Gastroesophageal sphincter (tissue), 4 donors: Measurements from ENCODE around the gene PLAGL2. TPM values are rescaled to one million over a fixed set of nuclear protein-coding genes. Genes with fewer than 3 reads are reported as not detected.

Experiments used
- ATAC-seq: fragments of 150-250 bp; one replicate; pipeline ENCODE4 v1.9.1; 2016; ENCODE audit warnings: mild to moderate bottlenecking, moderate library complexity
- H3K27ac ChIP-seq, 4 donors: fragments of 200-600 bp; sonication (generic) in 3 of 4; 1 replicate in 3 of 4; 2 replicates in 1 of 4; pipeline ENCODE4 v1.5.1; 2016 to 2019
- H3K27me3 ChIP-seq: fragments of 200-600 bp; sonication (generic); one replicate; pipeline ENCODE4 v1.5.1; 2019
- H3K36me3 ChIP-seq, 2 donors: fragments of 200-600 bp; sonication (generic); one replicate each; pipeline ENCODE4 v1.5.1; 2019; ENCODE audit warnings: control low read depth in 1 of 2
- H3K4me1 ChIP-seq, 3 donors: fragments of 200-600 bp; sonication (generic); 1 replicate in 2 of 3; 2 replicates in 1 of 3; pipeline ENCODE4 v1.5.1; 2016 to 2019; ENCODE audit warnings: control low read depth in 2 of 3
- H3K4me3 ChIP-seq, 2 donors: fragments of 200-600 bp; sonication (generic); one replicate each; pipeline ENCODE4 v1.5.1; 2019; ENCODE audit warnings: mild to moderate bottlenecking in 1 of 2, moderate library complexity in 1 of 2
- H3K9me3 ChIP-seq, 3 donors: fragments of 200-600 bp; sonication (generic); one replicate each; pipeline ENCODE4 v1.5.1; 2017 to 2019; ENCODE audit warnings: control low read depth in 2 of 3
- EP300 ChIP-seq: sonication (generic); formaldehyde crosslinking; IDR thresholded peaks from one replicate; pipeline ENCODE4 v1.6.1; 2017; ENCODE audit warnings: antibody characterized with exemption, mild to moderate bottlenecking
- POLR2A ChIP-seq, 2 donors: fragments of 450-650 bp; IDR thresholded peaks; one replicate each; pipeline ENCODE4 v1.6.1; 2017; ENCODE audit warnings: antibody characterized with exemption in 2 of 2, mild to moderate bottlenecking in 2 of 2, moderate library complexity in 1 of 2
- POLR2AphosphoS5 ChIP-seq: sonication (generic); formaldehyde crosslinking; IDR thresholded peaks from one replicate; pipeline ENCODE4 v1.6.1; 2017; ENCODE audit warnings: antibody characterized with exemption
- WGBS, 2 donors: methylation state at CpG; one replicate each; pipeline ENCODE4 v1.1.5; 2018; ENCODE audit warnings: low coverage in 1 of 2; 5-methylcytosine and 5-hydroxymethylcytosine counted together
- total RNA-seq, 4 donors: library from RNA; depleted of rRNA; stranded (reverse); fragments of >200 nt; gene quantifications; one replicate each; pipeline ENCODE4 v1.1.0, GENCODE V29; 2016
- TF ChIP-seq, protein P1 (sequence below), 4 experiments: fragments of 200-600 bp in 2 of 4; fragments of 450-650 bp in 2 of 4; sonication (generic) in 1 of 4; IDR thresholded peaks; one replicate each; pipeline ENCODE4 v1.5.1; 2017 to 2019; ENCODE audit warnings: antibody characterized with exemption in 4 of 4, mild to moderate bottlenecking in 2 of 4, moderate library complexity in 2 of 4

The PLAGL2 gene
- total RNA-seq, 4 donors from 2014 or later, result 5.8 to 11.0 (median 6.1) TPM

DNA sequence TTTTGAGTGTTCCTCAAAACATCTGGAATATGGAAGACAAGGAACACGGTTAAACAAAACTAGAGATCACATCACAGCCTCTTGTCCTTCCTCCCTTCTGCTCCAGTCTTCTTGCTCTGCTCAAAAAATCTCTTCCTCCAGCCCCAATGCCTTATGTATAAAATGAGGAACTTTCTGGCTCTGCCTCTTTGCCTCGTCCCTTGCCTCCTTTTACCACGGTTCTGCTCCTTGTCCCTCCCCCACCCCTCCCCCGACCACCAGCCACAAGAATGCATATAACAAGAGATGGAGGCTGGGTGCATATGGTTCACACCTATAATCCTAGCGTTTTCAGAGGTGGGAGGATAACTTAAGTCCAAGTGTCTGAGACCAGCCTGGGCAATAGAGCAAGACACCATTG lies 43.6 kb downstream of the PLAGL2 start:
- Histone ChIP-seq H3K4me3 (no peak overlapping the region), H3K27me3 (no peaks in the 10 kb centered on the region), H3K4me1 (no peaks in the 10 kb centered on the region), H3K36me3 (peaks cover 0 to 88% of the 10 kb centered on the region in 2 donors), H3K27ac (no peak overlapping the region), H3K9me3 (no peaks in the 10 kb centered on the region)
- TF ChIP-seq POLR2AphosphoS5, result no peak
- TF ChIP-seq POLR2A (IDR thresholded peaks at IDR 0.05), result no peak
- no peak for TF ChIP-seq EP300
- TF ChIP-seq, protein P1, sequence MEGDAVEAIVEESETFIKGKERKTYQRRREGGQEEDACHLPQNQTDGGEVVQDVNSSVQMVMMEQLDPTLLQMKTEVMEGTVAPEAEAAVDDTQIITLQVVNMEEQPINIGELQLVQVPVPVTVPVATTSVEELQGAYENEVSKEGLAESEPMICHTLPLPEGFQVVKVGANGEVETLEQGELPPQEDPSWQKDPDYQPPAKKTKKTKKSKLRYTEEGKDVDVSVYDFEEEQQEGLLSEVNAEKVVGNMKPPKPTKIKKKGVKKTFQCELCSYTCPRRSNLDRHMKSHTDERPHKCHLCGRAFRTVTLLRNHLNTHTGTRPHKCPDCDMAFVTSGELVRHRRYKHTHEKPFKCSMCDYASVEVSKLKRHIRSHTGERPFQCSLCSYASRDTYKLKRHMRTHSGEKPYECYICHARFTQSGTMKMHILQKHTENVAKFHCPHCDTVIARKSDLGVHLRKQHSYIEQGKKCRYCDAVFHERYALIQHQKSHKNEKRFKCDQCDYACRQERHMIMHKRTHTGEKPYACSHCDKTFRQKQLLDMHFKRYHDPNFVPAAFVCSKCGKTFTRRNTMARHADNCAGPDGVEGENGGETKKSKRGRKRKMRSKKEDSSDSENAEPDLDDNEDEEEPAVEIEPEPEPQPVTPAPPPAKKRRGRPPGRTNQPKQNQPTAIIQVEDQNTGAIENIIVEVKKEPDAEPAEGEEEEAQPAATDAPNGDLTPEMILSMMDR (IDR thresholded peaks at IDR 0.05), result no peak
- 77 to 82% methylated on average over 3 to 4 of the region's 5 CpGs for WGBS, 2 donors
- ATAC-seq, result no peak

DNA sequence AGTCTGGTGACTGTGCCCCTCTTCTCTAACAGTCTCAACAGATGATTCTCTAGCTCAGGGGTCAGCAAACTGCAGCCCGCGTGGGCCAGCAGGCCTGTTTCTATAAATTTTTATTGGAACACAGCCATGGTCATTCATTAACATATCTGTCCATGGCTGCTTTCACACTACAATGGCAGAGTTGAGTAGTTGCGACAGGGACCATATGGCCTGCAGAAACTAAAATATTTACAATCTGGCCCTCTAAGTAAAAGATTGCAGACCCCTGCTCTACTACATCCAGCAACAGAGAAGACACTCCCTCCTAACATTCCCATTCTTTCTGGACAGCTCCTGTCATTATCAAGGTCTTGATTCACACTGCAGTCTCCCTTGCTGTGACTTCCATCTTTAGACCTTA lies 45.2 kb downstream of the PLAGL2 start:
- Histone ChIP-seq H3K27me3 (no peaks in the 10 kb centered on the region), H3K36me3 (peaks cover 0 to 100% of the 10 kb centered on the region in 2 donors), H3K27ac (no peak overlapping the region), H3K4me3 (no peak overlapping the region), H3K4me1 (no peaks in the 10 kb centered on the region), H3K9me3 (no peaks in the 10 kb centered on the region)
- no peak for TF ChIP-seq EP300
- TF ChIP-seq POLR2AphosphoS5, result no peak
- TF ChIP-seq POLR2A (IDR thresholded peaks at IDR 0.05), result no peak
- TF ChIP-seq, protein P1 (IDR thresholded peaks at IDR 0.05), result no peak
- no peak for ATAC-seq
- WGBS, 2 donors, result 24 to 48% methylated on average over 3 of the region's 3 CpGs

DNA sequence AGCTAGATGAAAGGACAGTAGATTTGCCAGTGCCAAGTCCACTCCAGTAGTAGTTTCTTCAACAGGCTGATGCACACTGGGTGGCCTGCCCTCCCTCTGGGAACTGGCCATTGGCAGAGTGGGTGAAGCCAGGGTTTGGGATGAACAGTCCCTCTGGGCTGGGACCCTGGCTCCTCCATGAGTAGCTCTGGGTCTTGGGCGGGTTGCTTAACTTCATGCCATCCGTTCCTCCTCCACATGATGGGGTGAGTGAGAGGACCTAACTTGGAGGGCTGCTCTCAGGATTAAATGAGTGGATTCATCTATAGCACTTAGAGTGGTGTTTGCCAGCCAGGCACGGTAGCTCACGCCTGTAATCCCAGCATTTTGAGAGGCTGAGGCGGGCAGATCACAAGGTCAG lies 47.2 kb downstream of the PLAGL2 start:
- no peaks in the 10 kb centered on the region for H3K27me3 ChIP-seq
- ATAC-seq, result no peak
- TF ChIP-seq EP300 (no peak), POLR2AphosphoS5 (no peak), POLR2A (IDR thresholded peaks at IDR 0.05) (no peak)
- TF ChIP-seq, protein P1 (IDR thresholded peaks at IDR 0.05), result no peak
- peaks cover 0 to 5% (median 0%) of the 10 kb centered on the region in 3 donors for H3K4me1 ChIP-seq
- no peak overlapping the region for H3K27ac ChIP-seq
- H3K36me3 ChIP-seq, result peaks cover 0 to 89% of the 10 kb centered on the region in 2 donors
- WGBS, 2 donors, result no CpG with 5 or more reads among the region's 5 CpGs
- H3K9me3 ChIP-seq, result no peaks in the 10 kb centered on the region
- H3K4me3 ChIP-seq, result no peak overlapping the region

DNA sequence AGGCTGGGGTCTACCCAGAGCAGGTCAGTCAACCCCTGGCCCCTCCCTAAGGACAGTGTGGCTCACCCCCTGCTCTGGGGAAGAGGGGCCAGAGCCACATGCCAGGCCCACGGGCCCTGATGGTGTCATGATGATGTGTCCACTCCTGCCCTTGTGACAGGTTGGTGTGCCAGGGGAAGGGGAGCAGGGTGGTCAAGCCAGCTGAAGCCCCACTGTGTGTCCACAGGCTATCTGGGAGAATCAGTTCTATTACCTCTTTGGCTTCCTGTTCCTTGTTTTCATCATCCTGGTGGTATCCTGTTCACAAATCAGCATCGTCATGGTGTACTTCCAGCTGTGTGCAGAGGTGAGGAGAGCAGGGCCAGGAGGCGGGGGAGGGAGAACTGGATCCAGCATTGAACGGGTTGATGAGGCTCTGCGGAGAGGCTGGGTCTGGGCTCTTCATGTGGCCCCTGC lies 47.7 kb downstream of the PLAGL2 start:
- no peaks in the 10 kb centered on the region for H3K9me3 ChIP-seq
- H3K4me1 ChIP-seq, result peaks cover 0 to 11% (median 3%) of the 10 kb centered on the region in 3 donors
- no peaks in the 10 kb centered on the region for H3K27me3 ChIP-seq
- WGBS, 2 donors, result 76% methylated on average over 2 of the region's 5 CpGs; no CpG with 5 or more reads in 1 of the 2 donors
- no peak overlapping the region for H3K27ac ChIP-seq
- ATAC-seq, result no peak
- peaks cover 0 to 88% of the 10 kb centered on the region in 2 donors for H3K36me3 ChIP-seq
- no peak overlapping the region for H3K4me3 ChIP-seq
- TF ChIP-seq POLR2AphosphoS5, result no peak
- no peak for TF ChIP-seq POLR2A (IDR thresholded peaks at IDR 0.05)
- TF ChIP-seq EP300, result no peak
- TF ChIP-seq, protein P1 (IDR thresholded peaks at IDR 0.05), result no peak

DNA sequence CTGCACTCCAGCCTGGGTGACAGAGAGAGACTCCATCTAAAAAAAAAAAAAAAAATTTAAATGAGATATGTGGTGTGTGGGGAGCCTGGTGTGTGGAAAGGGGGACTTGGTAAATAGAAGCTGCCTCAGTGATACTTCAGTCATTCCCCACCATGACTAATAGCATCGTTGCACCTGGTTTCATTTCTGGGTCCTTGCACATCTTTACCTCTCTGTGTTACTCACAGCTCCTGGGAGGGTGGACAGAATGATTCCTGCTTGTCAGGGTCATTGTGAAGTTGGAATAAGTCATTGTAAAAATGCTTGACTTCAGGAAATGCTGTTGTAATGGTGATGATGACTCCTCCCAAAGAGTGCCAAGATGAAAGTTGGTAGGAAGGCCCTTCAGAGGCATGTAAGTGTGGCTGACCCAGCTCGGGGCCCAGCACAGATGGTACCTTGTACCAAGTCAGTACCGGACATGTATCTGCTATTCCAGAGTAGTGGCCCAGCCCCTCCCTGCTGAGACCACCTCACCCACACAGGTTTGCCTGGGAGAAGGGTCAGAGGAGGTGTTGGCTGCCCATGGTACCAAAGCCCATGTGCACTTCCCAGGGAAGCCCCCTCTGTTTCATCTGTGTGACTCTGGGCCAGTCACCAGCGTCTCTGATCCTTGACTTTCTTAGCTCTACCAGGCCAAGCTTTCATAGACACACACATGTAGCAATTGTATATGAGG lies 48.4 kb downstream of the PLAGL2 start:
- peaks cover 0 to 88% of the 10 kb centered on the region in 2 donors for H3K36me3 ChIP-seq
- TF ChIP-seq POLR2A (IDR thresholded peaks at IDR 0.05) (no peak), POLR2AphosphoS5 (no peak), EP300 (no peak)
- TF ChIP-seq, protein P1 (IDR thresholded peaks at IDR 0.05), result no peak

More for the DNA sequence above, 48.4 kb downstream of the PLAGL2 start:
- H3K4me3 ChIP-seq, result no peak overlapping the region
- 93 to 100% methylated on average over 2 to 3 of the region's 4 CpGs for WGBS, 2 donors
- no peaks in the 10 kb centered on the region for H3K9me3 ChIP-seq
- no peaks in the 10 kb centered on the region for H3K27me3 ChIP-seq
- H3K27ac ChIP-seq, result no peak overlapping the region
- H3K4me1 ChIP-seq, result peaks cover 0 to 16% (median 4%) of the 10 kb centered on the region in 3 donors
- no peak for ATAC-seq
